ENCODE results near the gene EGFR.

GRCh38 chr7:55066524-55066923 is 47.7 kb downstream of the EGFR start:
- TF ChIP-seq EZH2phosphoT487 (IDR thresholded peaks at IDR 0.05; ENCODE audit: low read depth): no peak
- no peak for TF ChIP-seq CTCF (IDR thresholded peaks at IDR 0.05; ENCODE audit: low read depth, low read length)
